ENCODE data around the gene FRAS1.
"Not testable (repeated sequence)": the region's sequence is repeated elsewhere in the genome, so short reads cannot be mapped to it uniquely, and the experiment has no call there.

Gene FRAS1

DNA sequence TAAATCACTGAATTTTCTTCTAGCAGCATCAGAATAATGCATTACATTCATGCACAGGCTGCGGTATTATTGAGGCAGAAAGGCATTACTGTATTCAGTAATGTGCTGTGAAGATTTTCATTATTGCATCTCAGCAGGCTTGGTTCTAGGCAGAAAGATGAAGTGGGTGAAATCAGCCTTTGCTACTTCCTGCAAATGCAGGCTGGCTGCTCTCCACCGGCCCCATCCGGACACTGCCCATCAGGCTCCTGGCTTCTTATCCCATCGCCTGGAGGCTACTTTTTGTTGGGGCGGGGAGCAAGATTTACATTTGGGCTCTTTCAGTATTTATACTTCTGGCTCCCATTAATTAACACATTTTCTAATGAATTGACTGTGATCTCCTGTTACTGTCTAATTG is 117.8 kb downstream of the FRAS1 start:
- DNase-seq = no peak

DNA sequence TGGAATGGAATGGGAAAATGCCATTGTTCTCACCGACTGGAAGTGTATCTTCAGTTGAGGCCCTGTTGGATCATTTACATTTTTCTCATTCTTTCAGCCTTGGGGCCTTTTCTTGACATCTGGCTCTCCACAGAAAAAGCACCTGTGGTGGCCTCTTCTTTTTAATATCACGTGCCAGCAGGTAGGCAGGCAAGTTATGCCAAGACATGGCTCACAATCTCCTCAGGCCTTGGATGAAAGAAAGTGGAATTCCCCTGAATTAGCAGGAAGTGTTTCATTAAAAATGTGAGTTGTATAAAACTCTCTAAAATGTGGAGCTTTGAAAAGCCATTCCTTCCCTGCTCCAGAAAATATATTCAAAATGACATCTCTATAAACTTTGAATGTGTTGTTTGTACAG is 122.1 kb downstream of the FRAS1 start:
- DNase-seq = no peak

DNA sequence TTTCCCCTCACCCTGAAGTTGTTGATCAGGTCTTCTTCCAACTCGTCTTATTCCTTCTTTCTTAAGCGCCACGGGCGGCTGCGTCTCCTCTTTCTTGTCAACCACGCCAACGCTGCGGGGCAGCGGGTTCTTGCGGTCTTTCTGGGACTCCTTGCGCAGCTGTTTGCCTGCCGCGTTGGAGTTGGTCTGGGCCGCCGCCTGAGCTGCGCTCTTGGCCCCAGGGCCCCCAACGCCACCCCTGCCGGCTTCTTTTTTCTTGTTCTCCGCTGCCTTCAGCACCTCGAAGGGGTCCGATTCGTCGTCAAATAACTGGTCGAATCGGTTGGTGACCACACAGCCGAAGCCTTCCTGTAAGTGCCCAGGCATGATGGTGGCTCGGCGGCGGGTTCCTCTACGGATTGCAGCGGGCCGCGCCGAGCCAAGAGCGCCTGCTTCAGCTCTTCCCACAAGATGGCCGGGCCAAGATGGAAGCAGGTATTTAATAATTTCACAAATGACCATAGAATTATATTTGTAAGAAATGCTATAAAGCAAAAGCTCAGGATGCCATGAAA is 124.6 kb downstream of the FRAS1 start:
- not testable (repeated sequence) for DNase-seq

DNA sequence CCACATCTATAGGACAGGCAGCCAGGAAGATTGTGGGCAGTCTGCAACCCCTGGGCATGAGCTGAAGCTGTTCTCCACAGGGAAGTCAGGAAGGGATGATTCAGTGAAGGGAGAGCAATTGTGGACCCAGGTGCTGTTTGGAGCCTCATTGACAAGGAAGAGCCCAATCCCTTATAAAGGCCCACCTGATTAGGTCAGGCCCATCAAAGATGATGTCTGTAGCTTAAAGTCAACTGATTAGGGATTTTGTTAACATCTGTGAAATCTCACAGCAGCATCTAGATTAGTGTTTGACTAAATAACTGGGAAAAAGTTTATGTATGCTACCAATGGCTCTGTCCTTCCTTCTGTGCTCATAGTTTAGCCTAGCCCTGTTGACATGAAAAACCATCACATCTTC is 127.5 kb downstream of the FRAS1 start:
- no peak for DNase-seq

DNA sequence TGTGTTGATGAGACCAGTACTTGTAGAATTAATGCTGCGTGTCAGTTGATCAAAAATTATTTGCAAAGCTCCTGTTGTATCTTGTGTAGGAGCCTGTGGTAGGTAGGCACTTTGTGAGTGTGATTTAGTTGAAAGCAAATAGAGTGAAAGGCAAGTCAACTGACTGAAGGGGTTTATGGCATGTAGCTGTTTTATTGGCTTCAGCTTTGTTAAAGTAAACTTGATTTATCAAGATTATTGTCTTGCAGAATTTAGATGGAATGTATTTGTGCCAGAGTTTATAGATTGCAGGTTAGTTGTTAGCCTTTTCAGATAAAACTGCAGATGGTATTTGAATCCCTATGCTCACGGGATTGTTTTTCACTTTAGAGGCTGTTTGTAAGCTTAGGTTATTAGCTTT is 128.0 kb downstream of the FRAS1 start:
- no peak for DNase-seq

DNA sequence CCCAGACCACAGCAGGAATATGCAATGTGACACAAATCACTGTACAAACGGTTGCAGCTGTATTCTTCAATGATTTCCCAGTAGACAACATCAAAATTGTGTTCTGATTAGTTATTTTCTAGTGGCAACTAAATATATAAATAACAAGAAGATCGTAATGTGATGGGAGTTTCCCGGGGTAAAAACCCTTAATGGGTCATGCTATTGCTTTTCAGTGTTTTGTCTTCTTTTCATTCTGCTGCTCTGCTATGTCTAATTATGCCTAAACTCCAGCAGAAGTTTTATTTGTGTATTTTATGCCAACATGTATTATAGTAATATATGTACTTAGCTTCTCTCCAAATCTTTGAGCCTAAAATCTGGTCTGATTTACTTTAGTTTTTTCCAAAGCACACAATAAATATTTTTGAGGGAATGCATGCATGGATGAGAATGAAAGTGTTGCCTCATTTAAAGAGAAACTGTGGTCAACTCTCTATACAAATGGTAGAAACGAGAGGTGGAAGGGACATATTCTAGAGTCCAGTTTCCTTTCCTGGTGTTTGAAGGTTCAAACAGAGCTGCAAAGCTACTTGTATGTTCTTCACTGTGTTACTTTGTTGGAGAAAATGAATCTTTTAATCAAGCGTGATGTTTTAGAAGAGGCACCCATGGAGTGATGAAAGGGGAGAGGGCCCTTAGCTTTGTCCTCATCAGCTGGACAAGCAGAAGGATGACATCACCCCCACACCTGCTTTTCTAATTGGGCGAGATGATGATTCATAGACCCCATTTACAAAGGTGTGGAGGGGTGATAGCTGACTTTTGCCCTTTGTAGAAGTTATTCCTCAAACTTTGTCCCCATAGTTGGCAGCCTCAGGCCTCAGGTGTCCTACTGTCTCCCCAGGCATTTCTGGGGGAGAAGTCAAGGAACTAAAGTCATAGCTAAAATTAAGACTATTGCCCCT is 129.7 kb downstream of the FRAS1 start:
- no peak for DNase-seq

DNA sequence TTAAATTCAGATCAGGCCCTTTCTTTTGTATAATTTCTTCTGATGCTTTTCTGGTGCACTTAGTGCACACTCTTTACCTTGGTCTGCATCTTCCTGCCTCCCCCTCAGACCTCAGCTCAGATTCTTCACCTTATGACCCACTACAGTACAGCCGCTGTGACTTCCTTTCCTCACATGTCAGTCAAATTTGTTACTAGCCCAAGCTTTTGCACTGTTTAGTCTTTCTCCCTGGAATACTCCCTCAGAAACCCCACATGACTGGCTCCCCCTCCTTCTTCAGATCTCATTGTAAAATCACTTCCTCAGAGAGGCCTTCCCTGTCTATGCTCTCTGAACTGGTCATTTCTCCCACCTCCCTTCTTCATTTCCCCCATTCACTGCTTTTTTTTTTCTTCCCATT is 132.9 kb downstream of the FRAS1 start:
- DNase-seq = no peak

DNA sequence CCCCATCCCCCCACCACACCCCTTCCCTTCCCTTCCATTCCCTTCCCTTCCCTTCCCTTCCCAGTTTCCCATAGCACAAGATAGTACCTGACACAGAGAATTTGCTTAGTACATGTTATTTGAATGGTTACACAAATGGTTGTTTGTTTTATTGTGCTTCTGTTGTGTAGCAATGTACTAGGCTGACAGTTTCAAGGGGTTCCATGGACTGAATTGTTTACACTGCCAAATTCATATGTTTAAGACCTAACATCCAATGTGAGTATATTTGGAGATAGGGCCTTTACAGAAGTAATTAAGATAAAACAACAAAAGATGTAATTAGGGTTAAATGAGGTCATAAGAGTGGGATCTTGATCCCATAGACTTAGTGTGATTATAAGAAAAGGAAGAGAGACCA is 133.5 kb downstream of the FRAS1 start:
- DNase-seq = no peak

DNA sequence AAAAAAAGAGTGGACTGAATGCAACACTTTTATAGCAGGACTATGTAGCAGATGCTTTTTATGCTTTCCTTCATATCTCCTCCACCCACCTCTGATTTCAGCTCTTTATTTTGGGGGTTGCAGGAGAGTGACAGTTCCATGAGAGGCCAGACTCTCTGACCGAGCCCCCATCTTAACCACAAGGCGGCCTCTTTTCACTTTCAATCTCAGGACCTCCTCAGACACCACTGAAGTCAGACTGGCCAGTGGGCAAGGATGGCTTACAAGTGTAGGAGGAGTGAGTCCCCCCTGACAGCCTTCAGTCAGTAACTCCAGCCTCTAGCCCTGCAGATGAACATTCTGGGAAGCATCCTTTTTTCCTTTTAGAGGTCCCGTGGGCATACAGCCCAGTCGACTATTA is 140.8 kb downstream of the FRAS1 start:
- no peak for DNase-seq

DNA sequence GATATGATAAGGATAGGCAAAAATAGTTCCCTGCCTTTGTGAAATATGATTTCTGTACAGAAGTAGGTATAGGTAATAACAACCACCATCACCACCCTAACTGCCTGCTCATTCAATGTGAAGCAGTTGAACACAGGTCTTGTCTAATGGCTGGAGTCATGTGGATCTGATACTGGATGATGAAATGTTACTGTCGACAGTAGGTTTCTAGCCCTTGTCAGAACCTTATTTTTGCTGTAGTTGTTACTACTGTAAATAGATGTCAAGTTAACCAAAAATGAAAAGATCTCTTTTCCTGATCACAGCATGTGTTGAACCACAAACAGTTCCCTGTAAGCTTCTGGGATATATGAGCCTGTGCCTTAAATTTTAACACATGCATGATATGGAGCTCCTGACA is 142.9 kb downstream of the FRAS1 start:
- no peak for DNase-seq

DNA sequence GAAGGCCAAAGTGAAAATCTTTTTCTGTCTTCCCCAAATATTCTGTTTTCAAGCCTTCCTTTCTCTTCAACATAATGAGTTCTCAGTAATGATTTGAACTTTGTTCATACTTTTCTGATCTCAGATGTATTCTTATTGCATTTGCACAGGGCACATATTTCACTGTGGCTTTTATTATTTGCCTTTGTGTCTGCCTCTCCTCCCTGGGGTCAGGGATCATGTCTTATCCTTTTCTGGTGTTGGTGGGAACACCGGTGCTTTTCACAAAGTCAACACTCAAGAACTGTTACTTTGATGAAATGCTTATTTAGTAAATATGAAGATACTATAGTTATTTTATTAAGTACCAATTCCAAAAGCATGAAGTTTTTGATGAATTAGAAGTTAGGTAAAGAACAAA is 143.8 kb downstream of the FRAS1 start:
- no peak for DNase-seq

DNA sequence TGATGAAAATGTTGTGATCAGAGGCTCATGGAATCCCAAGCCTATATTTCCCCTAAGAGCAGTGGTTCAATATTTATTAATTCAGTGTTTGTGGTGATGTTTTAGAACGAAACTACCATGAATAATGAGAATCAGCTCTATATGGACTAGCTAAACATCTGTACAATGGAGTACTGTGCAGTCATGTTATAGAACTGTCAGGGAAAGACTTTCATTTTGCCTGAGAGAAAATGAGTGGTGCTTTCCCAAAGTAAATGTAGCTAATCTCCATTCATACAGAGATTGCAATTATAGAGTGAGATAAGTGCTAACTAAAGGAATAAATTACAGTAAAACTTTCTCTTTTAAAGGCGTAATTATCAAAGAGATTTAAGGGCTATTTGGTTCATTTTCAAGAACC is 147.1 kb downstream of the FRAS1 start:
- no peak for DNase-seq

DNA sequence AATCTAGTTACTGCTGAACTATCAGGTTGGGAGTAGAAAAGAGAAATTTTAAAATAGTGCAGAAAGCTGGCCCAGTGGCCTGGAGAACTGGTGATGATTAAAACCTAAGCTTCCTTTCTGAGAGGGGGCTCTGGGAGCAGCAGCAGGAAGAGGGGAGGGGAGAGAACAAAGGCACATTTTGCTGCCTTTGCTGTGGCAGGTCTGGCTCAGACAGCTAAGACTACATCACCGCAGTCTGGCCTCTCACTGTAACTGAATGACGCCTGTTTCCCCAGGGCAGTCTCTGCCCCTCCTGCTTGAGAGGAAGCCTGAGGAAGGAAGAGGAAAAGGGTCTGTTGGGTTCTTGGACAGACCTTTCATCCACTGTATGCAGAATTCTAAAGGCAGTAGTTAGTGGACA is 148.5 kb downstream of the FRAS1 start:
- DNase-seq = no peak

DNA sequence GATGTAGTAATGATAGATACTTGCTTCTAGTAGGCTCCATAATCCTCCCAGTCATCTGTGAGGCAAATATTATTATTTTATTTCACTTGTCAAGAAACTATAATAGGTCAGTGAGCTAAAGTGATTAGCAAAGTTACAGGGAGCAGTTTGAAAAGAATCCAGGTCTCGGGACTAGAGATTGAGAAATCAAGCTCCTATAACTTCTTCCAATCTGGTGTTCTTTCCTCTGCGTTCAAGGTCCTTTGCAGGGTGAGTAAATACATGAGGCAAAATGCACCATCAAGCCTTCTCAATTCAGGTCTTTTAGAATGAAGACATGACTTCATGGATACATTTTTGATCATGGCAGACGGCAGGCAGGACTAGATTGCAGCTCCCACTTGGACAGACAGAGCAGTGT is 150.4 kb downstream of the FRAS1 start:
- DNase-seq = no peak

DNA sequence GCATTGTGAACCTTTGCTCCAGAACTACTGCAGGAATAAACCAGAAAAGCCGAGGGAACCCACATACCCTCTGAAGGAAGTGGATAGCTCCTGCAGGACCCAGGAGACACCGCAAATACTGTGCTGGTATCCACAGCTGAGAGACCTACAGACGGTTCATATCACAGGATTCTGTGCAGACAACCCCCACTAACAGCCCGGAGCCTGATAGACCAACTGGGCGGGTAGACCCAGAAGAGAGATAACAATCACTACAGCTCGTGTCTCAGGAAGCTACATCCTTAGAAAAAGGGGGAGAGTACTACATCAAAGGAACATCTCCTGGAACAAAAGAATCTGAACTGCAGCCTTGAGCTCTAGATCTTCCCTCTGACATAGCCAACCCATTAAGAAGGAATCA is 150.8 kb downstream of the FRAS1 start:
- DNase-seq = no peak

DNA sequence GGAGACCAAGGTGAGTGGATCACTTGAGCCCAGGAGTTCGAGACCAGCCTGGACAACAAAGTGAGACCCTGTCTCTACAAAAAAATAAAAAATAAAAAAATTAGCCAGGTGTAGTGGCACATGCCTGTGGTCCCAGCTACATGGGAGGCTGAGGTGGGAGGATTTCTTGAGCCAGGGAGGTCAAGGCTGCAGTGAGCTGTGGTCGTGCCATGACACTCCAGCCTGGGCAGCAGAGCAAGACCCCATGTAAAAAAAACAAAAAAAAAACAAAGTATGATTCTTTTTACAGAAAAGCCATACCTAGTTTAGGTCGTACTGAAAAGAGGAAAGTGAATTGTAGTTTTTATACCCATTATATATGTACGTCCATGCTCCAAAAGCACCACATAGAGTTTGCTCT is 151.8 kb downstream of the FRAS1 start:
- DNase-seq = not testable (repeated sequence)

DNA sequence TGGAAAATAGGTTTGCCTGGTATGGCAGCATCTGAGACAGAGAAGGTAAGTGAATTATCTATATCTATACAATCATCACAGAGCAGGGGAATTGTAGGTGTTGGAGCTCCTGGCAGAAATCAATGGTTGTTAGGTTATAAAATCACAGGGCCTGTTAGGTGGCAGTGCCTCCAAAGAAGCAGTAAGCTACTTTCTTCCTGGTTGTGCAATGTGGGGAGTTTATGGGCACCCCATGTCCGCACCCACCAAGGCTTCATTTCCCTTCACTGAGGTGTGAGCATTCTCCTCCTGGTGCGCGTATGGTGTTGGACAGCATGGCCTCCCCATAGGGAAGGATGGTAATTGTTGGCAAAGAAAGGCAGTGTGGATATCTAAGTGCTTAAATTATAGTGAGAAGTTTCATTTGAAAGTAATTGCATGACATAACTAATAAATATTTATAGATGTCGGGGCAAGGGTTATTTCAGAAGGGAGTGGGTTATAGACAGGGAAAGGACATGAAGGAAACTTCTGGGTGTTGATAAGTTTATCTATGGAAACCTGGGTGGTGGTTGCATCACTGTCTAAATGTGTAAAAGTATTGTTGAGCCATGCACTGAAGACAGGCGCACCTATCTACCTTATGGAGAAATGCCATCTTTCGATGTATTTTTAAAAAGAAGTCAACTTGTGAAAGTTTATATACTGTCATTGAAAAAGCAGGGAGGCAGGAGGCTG is 153.7 kb downstream of the FRAS1 start:
- no peak for DNase-seq

DNA sequence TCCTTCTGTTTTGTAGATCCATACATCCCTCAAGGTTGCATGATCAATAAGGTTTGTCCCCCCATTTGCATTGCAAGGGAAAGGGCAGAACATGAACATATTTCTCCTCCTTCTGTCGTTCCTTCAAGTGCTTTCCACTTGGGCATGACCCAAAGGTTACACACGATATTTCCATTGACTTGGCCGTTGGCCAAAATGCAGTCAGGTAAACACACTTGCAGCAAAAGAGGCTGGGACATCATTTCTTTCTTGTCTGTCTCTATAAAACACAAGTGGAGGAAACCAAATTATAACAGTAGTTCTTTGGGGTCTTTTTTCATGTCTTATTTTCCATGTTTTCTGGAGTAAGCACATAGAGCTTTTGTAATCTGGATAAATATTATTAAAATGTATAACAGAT is 156.1 kb downstream of the FRAS1 start:
- peak; percentile 0 for DNase-seq

DNA sequence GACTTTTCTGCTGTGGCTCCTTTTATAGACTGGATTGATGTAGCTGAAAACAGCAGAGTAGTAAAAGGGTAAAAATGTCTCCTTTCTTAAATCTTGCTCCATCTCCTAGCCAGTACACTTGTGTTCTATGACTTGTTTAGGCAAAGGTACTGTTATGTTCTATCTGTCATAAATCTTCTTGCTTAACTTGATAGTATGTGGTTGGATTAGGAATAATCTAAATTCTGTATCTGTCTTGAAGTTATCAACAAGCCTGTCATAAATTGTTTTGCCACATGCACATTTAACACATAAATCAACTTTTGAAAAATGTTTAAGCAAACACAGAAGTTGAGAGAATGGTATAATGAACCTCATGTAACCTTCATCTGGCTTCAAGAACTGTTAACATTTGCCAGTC is 157.0 kb downstream of the FRAS1 start:
- no peak for DNase-seq

DNA sequence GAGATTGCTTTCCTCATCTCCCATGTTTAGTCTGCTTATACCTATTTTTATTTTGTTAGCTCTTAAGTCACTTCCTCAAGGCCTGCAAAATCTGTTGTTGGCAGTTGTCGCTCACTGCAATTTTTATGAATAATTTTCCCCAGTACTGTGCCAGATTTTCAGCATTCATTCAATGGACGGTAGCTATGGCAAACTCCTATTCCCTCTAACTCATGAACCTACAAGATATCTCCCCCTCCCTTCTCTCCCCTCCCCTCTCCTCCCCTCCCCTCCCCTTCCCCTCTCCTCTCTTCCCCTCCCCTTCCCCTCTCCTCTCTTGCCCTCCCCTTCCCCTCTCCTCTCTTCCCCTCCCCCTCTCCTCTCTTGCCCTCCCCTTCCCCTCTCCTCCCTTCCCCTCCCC is 160.4 kb downstream of the FRAS1 start:
- DNase-seq = no peak

DNA sequence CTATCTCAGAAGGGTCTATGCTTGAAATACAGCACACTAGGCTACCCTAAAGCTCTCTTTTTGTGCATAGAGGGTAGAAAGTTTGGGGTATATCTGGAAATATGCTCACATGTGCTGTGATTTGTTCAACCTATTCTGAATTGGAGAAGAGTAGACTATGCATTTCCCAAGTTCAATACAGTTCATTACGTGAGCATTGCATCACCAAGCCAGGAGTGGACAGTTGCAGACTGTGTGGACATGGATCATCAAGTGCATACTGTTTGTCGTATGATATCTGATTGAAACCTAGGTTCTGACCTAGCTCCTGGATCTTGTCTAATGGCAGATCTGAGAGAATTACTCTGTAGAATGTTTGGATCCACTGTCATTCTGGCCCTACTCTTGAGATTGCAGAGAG is 161.1 kb downstream of the FRAS1 start:
- DNase-seq = no peak

DNA sequence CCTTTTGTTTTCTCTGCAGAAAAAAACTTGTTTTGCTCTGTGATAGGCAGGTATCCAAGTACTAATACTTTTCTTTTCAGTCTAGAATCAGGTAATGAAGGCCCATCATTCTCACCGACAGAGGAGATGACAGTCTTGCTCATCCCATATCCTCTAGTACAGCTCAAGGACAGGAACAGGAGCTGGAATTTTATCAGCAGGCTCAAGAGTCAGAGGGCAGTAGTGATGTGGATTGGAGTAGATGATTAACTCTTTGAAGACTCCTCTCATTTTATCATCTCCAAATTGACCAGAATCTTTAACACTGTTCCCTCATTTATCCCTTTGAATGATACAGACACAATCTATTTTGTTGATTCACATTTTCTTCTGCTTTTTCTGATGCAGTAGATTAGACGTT is 162.7 kb downstream of the FRAS1 start:
- no peak for DNase-seq

DNA sequence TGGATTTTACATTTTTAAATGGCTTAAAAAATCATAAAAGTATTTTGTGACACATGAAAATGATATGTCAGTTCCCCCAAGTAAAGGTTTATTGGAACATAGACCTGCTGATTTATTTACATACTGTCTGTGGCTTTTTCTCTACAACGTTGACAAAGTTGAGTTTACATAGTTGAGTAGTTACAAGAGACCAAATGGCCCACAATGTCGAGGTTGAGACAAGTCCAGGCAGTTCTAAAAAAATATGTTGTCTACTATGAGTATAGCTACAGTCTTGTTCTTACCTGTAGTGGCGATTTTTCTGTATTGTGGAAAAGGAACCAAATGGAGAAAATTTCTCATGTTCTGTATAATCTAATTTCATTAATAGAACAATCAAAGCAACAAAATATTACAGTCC is 163.2 kb downstream of the FRAS1 start:
- DNase-seq = no peak

DNA sequence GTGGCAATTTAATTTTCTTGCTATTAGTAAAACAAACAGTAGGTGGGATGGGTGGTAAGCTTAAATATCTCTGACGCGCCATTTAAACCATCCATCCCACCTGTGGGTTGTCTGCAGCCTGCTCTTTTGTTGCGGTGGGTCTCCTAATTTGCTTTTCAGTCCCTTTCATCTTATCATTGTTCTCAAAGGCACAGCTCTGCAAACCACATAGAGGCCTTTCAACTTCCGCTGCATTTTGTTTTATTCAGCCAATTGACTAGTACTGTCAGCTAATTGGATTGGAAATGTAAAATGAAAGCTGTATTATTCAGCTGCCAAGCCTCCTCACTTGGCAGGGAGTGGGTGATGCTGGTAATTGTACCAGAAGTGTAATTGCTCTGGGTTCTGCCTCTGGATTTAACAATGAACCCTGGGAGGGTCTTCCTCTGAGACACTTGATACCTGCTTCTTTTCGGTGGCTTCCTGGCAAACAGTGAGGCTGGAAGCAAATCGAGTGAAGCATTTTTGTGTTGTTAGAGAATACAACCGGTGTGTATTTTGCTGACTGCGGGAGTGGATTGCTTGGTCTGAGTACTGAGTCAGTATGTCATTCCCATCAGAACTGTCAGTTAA is 165.6 kb downstream of the FRAS1 start:
- peak; percentile 26 for DNase-seq
